ENCODE measurements around the gene DDAH1.

- TF ChIP-seq CTCF (IDR thresholded peaks at IDR 0.05) (no peak), POLR2A (IDR thresholded peaks at IDR 0.05) (no peak)
Observed at GRCh38 chr1:85473390-85473789, 8.4 kb upstream of the DDAH1 start.
